ENCODE measurements around the gene MGAT4A.
A peak's percentile ranks its signal among the peaks of the same experiment; 100 is the strongest.

MGAT4A gene

DNA sequence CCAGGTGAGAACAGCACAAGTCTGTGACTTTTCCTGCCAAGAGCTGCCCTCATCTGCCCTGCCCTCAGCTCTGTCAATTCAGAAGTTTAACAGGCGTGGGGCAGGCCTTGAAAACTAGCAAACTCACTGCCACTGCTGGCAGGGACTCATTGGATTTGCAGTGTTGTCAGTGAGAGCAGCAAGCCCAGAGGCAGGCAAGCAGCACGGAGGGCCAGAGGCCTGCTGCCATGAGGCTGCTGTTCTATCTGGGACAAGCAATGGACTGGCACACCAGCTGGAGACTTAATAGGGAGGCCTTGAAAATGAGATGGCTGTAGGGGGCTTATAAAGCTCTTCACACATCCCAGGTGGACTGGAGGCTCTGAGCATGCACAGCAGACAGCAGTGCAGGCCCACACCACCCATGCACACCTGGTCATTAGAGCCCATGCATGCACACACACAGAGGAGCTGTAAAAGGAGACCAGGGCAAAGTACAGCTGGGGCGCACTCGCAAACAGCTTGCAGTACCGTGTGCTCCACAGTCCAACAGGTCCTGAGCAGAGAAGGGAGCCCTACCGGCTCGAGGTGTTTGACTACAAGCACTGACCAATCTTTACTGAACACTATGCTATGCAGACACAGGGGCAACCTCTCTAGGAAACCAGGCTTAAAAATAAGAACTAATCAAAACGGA is 28.7 kb downstream of the MGAT4A start:
- FAIRE-seq (no peak), DNase-seq (ENCODE audit: insufficient read length, low spot score) (no peak)
- TF ChIP-seq PAX5 (IDR thresholded peaks at IDR 0.05; ENCODE audit: insufficient read depth, low read length, severe bottlenecking) (no peak), TAF1 (IDR thresholded peaks at IDR 0.05; ENCODE audit: low read depth, low read length) (no peak), POLR2AphosphoS5 (IDR thresholded peaks at IDR 0.05; ENCODE audit: low read depth, low read length) (no peak), SPI1 (IDR thresholded peaks at IDR 0.05; ENCODE audit: low read depth, low read length) (no peak), POU2F2 (IDR thresholded peaks at IDR 0.05; ENCODE audit: low read depth, low read length) (no peak), POLR2A (IDR thresholded peaks at IDR 0.05; ENCODE audit: low read depth, low read length) (no peak)

DNA sequence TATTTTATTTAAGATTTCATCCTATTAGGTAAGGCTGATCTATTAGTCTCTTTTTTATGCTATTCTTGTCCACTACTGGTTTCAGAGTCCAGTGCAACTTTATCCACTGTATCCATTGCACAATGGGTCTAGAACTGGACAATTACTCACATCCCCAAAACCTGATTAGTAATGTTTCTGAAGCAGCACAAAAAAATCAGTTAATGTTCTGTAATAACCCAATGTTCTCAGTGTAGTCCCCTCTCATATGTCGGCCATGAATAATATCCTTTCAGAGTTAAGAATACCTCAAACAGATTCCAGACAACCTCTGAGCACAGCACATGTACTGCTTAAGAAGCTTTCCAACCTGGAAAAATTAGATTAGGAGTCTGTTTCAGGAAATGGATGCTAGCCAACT is 29.7 kb downstream of the MGAT4A start:
- no peak for TF ChIP-seq POLR2A (IDR thresholded peaks at IDR 0.05; ENCODE audit: low read depth, low read length)
- no peak for TF ChIP-seq PAX5 (IDR thresholded peaks at IDR 0.05; ENCODE audit: insufficient read depth, low read length, severe bottlenecking)
- TF ChIP-seq POLR2AphosphoS5 (IDR thresholded peaks at IDR 0.05; ENCODE audit: low read depth, low read length) = no peak
- no peak for TF ChIP-seq SPI1 (IDR thresholded peaks at IDR 0.05; ENCODE audit: low read depth, low read length)
- no peak for TF ChIP-seq TAF1 (IDR thresholded peaks at IDR 0.05; ENCODE audit: low read depth, low read length)
- no peak for DNase-seq (ENCODE audit: insufficient read length, low spot score)
- FAIRE-seq = no peak

DNA sequence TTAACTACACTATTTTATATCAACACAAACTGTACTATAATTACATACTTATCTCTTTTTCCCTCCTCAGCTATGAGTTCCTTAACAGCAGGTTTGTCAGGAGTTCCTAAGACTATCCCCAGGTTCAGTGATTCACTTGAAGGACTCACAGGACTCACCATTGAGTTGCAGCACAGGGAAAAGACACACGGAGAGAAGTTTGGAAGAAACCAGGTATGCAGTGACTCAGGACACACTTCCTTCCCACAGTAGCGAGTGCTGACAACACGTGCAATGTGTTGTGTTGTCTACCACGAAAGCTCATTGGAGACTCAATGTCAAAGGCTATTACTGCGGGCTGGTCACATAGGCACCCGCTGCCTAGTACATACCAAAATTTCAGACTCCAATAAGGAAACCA is 32.0 kb downstream of the MGAT4A start:
- DNase-seq (ENCODE audit: insufficient read length, low spot score) (no peak), FAIRE-seq (peak; percentile 52)
- TF ChIP-seq TAF1 (IDR thresholded peaks at IDR 0.05; ENCODE audit: low read depth, low read length) = no peak
- no peak for TF ChIP-seq POLR2AphosphoS5 (IDR thresholded peaks at IDR 0.05; ENCODE audit: low read depth, low read length)
- no peak for TF ChIP-seq POU2F2 (IDR thresholded peaks at IDR 0.05; ENCODE audit: low read depth, low read length)
- no peak for TF ChIP-seq PAX5 (IDR thresholded peaks at IDR 0.05; ENCODE audit: insufficient read depth, low read length, severe bottlenecking)
- TF ChIP-seq POLR2A (IDR thresholded peaks at IDR 0.05; ENCODE audit: low read depth, low read length) = no peak
- no peak for TF ChIP-seq SPI1 (IDR thresholded peaks at IDR 0.05; ENCODE audit: low read depth, low read length)

DNA sequence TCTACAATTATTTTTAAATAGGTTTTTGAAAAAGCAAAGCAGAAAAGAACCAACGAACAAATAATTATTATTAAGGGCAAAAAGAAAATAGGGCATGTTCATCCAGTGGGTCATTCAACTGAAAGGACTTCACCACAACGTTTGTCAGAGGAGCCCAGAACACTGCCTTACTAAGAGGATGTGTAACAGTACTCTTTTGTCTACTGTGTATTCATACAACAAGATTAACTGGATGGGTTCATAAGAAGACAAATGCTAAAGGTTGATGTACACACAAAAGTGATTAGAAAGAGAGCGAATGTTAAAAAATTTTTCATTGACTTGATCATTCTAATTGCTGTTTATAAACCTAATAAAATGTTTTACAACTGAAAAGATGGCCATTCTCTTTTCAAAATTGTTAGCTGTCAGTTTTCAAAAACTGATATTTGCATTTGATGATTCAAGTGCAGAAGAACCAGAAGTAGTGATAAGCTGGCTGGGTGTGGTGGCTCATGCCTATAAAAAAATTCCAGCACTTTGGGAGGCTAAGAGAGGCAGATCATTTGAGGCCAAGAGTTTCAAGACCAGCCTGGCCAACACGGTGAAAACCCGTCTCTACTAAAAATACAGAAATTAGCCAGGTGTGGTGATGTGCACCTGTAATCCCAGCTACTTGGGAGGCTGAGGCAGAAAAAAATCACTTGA is 33.1 kb downstream of the MGAT4A start:
- FAIRE-seq (no peak), DNase-seq (ENCODE audit: insufficient read length, low spot score) (no peak)
- no peak for TF ChIP-seq SPI1 (IDR thresholded peaks at IDR 0.05; ENCODE audit: low read depth, low read length)
- TF ChIP-seq PAX5 (IDR thresholded peaks at IDR 0.05; ENCODE audit: insufficient read depth, low read length, severe bottlenecking) = no peak
- TF ChIP-seq POLR2AphosphoS5 (IDR thresholded peaks at IDR 0.05; ENCODE audit: low read depth, low read length) = no peak
- no peak for TF ChIP-seq POU2F2 (IDR thresholded peaks at IDR 0.05; ENCODE audit: low read depth, low read length)
- TF ChIP-seq POLR2A (IDR thresholded peaks at IDR 0.05; ENCODE audit: low read depth, low read length) = no peak
- no peak for TF ChIP-seq TAF1 (IDR thresholded peaks at IDR 0.05; ENCODE audit: low read depth, low read length)

DNA sequence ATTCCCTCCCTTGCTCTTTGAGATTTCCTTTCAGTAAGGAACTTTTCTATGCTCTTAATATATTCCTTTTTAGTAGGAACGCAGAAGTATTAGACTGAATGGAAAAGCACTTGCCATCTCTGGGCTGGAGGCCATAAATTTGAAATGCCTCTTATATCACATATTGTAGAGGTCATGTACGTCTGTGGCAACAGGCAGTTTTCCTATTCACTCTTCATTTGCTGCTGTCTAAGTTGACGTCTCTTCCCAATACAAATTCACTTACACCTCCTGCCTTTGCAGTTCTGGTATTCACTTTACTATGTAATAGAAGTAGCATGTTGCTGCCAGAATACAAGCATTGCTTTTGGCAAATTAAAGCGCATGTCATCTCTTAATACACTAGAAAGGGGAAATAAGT is 34.7 kb downstream of the MGAT4A start:
- DNase-seq (ENCODE audit: insufficient read length, low spot score) = no peak
- FAIRE-seq = no peak
- TF ChIP-seq POLR2AphosphoS5 (IDR thresholded peaks at IDR 0.05; ENCODE audit: low read depth, low read length) (no peak), SPI1 (IDR thresholded peaks at IDR 0.05; ENCODE audit: low read depth, low read length) (no peak), PAX5 (IDR thresholded peaks at IDR 0.05; ENCODE audit: insufficient read depth, low read length, severe bottlenecking) (no peak), TAF1 (IDR thresholded peaks at IDR 0.05; ENCODE audit: low read depth, low read length) (no peak), POU2F2 (IDR thresholded peaks at IDR 0.05; ENCODE audit: low read depth, low read length) (no peak), POLR2A (IDR thresholded peaks at IDR 0.05; ENCODE audit: low read depth, low read length) (no peak)

DNA sequence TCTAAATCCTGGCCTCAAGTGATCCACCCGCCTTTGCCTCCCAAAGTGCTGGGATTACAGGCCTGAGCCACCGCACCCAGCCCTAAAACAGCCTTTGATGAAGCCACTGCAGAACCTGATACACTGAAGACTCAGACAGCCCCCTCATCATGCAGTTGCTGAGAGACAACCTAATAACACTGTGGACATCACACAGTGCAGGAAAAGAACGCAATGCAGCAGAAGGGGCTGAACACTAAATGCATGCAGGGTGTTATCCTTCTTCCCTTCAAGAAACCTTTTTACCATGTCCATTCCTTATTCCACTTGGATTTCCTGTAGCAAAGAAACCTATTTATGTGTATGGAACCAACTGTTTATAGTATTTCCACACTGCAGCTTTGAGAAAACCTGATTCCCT is 35.7 kb downstream of the MGAT4A start:
- DNase-seq (ENCODE audit: insufficient read length, low spot score) (no peak), FAIRE-seq (no peak)
- TF ChIP-seq POLR2A (IDR thresholded peaks at IDR 0.05; ENCODE audit: low read depth, low read length) (no peak), POU2F2 (IDR thresholded peaks at IDR 0.05; ENCODE audit: low read depth, low read length) (no peak), TAF1 (IDR thresholded peaks at IDR 0.05; ENCODE audit: low read depth, low read length) (no peak), POLR2AphosphoS5 (IDR thresholded peaks at IDR 0.05; ENCODE audit: low read depth, low read length) (no peak), PAX5 (IDR thresholded peaks at IDR 0.05; ENCODE audit: insufficient read depth, low read length, severe bottlenecking) (no peak), SPI1 (IDR thresholded peaks at IDR 0.05; ENCODE audit: low read depth, low read length) (no peak)

DNA sequence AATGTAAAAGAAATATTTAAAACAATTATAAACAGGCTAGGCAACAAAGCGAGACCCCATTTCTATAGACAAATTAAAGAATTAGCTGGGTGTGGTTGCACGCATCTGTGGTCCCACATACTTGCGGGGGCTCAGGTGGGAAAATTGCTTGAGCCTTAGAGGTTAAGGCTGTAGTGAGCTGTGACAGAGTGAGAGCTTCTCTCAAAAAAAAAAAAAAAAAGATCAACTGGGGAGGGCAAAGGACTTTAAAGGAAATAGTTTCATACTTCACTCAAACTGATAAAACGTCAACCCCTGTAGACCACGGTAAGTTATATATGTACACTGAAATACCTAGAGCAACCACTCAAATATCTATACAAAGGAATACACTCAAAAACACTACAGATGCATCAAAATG is 37.5 kb downstream of the MGAT4A start:
- no peak for DNase-seq (ENCODE audit: insufficient read length, low spot score)
- no peak for TF ChIP-seq POLR2A (IDR thresholded peaks at IDR 0.05; ENCODE audit: low read depth, low read length)
- no peak for FAIRE-seq

DNA sequence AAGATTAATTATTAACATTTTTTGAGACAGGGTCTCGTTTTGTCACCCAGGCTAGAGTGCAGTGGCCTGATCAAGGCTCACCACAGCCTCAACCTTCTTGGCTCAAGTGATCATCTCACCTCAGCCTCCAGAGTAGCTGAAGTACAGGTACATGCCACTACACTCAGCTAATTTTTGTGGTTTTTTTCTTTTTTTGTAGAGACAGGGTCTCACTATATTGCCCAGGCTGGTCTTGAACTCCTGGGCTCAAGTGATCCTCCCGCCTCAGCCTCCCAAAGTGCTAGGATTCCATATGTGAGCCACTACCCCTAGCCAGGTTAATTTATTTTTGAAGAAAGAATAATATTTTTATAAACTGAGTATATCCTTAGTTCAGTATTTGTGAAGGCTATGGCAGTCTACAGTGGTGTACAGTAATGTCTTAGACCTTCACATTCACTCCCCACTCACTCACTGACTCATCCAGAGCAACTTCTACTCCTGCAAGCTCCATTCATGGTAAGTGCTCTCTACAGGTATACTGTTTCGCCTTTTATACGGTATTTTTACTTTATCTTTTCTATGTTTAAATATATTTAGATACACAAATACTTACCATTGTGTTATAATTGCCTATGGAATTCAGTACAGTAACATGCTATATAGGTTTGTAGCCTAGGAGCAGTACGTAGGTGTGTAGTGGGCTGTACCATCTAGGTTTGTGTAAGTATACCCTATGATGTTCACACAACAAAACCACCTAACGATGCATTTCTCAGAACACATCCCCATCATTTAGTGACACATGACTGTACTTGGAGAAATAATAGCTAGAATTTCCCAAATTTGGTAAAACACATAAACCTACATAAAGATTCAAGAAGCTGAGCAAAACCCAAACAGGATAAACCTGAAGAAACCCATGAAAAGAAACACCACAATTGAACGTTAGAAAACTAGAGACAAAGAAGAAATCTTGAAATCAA is 38.6 kb downstream of the MGAT4A start:
- no peak for FAIRE-seq

DNA sequence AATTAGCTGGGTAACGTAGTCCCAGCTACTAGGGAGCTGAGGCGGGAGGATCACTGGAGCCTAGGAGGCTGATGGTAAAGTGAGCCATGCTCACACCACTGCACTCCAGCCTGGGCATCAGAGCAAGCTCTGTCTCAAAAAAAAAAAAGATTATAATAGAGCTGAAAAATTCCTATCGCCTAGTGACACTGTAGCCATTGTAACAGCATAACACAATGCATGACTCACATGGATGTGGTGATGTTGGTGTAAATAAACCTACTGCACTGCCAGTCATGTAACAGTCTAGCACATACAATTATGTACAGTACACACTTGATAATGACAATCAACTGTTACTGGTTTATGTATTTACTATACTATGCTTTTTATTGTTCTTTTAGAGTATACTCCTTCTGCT is 39.6 kb downstream of the MGAT4A start:
- TF ChIP-seq SPI1 (IDR thresholded peaks at IDR 0.05; ENCODE audit: low read depth, low read length) (no peak), POLR2A (IDR thresholded peaks at IDR 0.05; ENCODE audit: low read depth, low read length) (no peak), TAF1 (IDR thresholded peaks at IDR 0.05; ENCODE audit: low read depth, low read length) (no peak), PAX5 (IDR thresholded peaks at IDR 0.05; ENCODE audit: insufficient read depth, low read length, severe bottlenecking) (no peak), POLR2AphosphoS5 (IDR thresholded peaks at IDR 0.05; ENCODE audit: low read depth, low read length) (no peak), POU2F2 (IDR thresholded peaks at IDR 0.05; ENCODE audit: low read depth, low read length) (no peak)
- DNase-seq (ENCODE audit: insufficient read length, low spot score) (no peak), FAIRE-seq (no peak)

More for the DNA sequence above, 38.6 kb downstream of the MGAT4A start:
- TF ChIP-seq POLR2A (IDR thresholded peaks at IDR 0.05; ENCODE audit: low read depth, low read length) (no peak), PAX5 (IDR thresholded peaks at IDR 0.05; ENCODE audit: insufficient read depth, low read length, severe bottlenecking) (no peak), POU2F2 (IDR thresholded peaks at IDR 0.05; ENCODE audit: low read depth, low read length) (no peak), SPI1 (IDR thresholded peaks at IDR 0.05; ENCODE audit: low read depth, low read length) (no peak), POLR2AphosphoS5 (IDR thresholded peaks at IDR 0.05; ENCODE audit: low read depth, low read length) (no peak), TAF1 (IDR thresholded peaks at IDR 0.05; ENCODE audit: low read depth, low read length) (no peak)
- DNase-seq (ENCODE audit: insufficient read length, low spot score) = no peak

All from GM12891 (cell line).